Uterus (tissue), 2 donors: Measurements from ENCODE around the gene TRAPPC8.

Experiments used
- POLR2A ChIP-seq, 2 donors: fragments of 450-650 bp; IDR thresholded peaks; one replicate each; pipeline ENCODE4 v1.6.1; 2016; ENCODE audit warnings: antibody characterized with exemption in 2 of 2, mild to moderate bottlenecking in 1 of 2, moderate library complexity in 1 of 2
- TF ChIP-seq, protein P1 (sequence below), 4 experiments: fragments of 200-600 bp in 2 of 4; fragments of 450-650 bp in 2 of 4; sonication (generic) in 2 of 4; IDR thresholded peaks; one replicate each; pipeline ENCODE4 v1.5.1; 2016 to 2019; ENCODE audit warnings: antibody characterized with exemption in 4 of 4, mild to moderate bottlenecking in 2 of 4, moderate library complexity in 1 of 4

DNA sequence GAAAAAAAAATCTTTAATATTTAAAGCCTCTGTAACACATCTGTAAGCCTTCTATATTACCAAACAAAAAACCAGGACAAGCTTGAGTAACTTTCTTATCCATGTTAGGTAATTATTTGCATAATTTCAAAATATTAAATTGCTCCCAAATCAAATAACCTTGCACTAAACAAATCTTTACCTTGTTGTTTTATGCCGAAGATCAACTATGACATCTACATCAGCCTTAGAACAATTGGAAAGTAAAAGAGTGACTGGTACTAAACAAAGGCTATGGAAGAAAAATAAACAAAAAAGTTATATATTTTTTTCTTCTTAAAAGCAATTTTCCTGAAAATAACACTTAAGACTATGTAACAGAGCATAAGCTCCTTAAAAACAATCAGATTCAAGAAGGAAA, 111.0 kb downstream of the TRAPPC8 start:
- TF ChIP-seq, protein P1, sequence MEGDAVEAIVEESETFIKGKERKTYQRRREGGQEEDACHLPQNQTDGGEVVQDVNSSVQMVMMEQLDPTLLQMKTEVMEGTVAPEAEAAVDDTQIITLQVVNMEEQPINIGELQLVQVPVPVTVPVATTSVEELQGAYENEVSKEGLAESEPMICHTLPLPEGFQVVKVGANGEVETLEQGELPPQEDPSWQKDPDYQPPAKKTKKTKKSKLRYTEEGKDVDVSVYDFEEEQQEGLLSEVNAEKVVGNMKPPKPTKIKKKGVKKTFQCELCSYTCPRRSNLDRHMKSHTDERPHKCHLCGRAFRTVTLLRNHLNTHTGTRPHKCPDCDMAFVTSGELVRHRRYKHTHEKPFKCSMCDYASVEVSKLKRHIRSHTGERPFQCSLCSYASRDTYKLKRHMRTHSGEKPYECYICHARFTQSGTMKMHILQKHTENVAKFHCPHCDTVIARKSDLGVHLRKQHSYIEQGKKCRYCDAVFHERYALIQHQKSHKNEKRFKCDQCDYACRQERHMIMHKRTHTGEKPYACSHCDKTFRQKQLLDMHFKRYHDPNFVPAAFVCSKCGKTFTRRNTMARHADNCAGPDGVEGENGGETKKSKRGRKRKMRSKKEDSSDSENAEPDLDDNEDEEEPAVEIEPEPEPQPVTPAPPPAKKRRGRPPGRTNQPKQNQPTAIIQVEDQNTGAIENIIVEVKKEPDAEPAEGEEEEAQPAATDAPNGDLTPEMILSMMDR (IDR thresholded peaks at IDR 0.05) = no peak
- TF ChIP-seq POLR2A (IDR thresholded peaks at IDR 0.05) = no peak
